ENCODE results near the gene KLHL2.

The KLHL2 gene

GRCh38 chr4:165288639-165289422, 81.5 kb downstream of the KLHL2 start:
- peaks cover 29% of the 10 kb centered on the region for H3K4me1 Mint-ChIP-seq
- no peaks in the 10 kb centered on the region for H3K9me3 Mint-ChIP-seq
- H3K27ac Mint-ChIP-seq (ENCODE audit: low read depth), result no peak overlapping the region
- peaks cover 6% of the 10 kb centered on the region for H3K36me3 Mint-ChIP-seq (ENCODE audit: insufficient read depth)
- ATAC-seq (replicated peaks; ENCODE audit: extremely low read depth, poor library complexity, severe bottlenecking), result no peak
- H3K4me3 Mint-ChIP-seq, result no peak overlapping the region
- DNase-seq (ENCODE audit: low spot score in 2 of 2), result no peak
- H3K27me3 Mint-ChIP-seq, result no peaks in the 10 kb centered on the region

GRCh38 chr4:165289423-165289785, 82.0 kb downstream of the KLHL2 start:
- H3K4me1 Mint-ChIP-seq, result peaks cover 33% of the 10 kb centered on the region
- no peaks in the 10 kb centered on the region for H3K9me3 Mint-ChIP-seq
- no peak for DNase-seq (ENCODE audit: low spot score in 2 of 2)
- no peak for ATAC-seq (replicated peaks; ENCODE audit: extremely low read depth, poor library complexity, severe bottlenecking)
- no peak overlapping the region for H3K27ac Mint-ChIP-seq (ENCODE audit: low read depth)
- H3K4me3 Mint-ChIP-seq, result no peak overlapping the region
- H3K36me3 Mint-ChIP-seq (ENCODE audit: insufficient read depth), result peaks cover 6% of the 10 kb centered on the region
- H3K27me3 Mint-ChIP-seq, result no peaks in the 10 kb centered on the region

DNA sequence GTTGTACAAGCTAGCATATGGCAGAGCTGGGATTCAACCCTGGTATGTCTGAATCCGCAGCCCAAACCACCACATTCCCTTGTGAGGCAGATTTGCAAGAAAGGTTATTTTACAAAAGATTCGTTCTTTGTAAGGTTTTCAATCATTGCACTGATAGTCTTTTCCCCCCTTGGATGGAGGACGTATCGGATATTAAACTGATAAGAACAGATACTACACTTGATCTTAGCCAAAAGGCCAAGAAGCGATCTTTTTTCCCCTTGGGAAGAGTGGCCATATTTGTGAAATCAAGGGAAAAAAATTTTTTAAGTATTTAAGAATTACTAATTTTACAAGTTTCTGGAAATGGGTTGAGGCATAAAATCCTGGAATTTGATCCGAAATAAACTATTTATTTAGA, 85.7 kb downstream of the KLHL2 start:
- Mint-ChIP-seq H3K4me1 (peaks cover 24% of the 10 kb centered on the region), H3K9me3 (no peaks in the 10 kb centered on the region), H3K4me3 (no peak overlapping the region), H3K27me3 (no peaks in the 10 kb centered on the region), H3K36me3 (ENCODE audit: insufficient read depth) (peaks cover 6% of the 10 kb centered on the region), H3K27ac (ENCODE audit: low read depth) (no peak overlapping the region)
- ATAC-seq (replicated peaks; ENCODE audit: extremely low read depth, poor library complexity, severe bottlenecking), result no peak
- no peak for DNase-seq (ENCODE audit: low spot score in 2 of 2)

DNA sequence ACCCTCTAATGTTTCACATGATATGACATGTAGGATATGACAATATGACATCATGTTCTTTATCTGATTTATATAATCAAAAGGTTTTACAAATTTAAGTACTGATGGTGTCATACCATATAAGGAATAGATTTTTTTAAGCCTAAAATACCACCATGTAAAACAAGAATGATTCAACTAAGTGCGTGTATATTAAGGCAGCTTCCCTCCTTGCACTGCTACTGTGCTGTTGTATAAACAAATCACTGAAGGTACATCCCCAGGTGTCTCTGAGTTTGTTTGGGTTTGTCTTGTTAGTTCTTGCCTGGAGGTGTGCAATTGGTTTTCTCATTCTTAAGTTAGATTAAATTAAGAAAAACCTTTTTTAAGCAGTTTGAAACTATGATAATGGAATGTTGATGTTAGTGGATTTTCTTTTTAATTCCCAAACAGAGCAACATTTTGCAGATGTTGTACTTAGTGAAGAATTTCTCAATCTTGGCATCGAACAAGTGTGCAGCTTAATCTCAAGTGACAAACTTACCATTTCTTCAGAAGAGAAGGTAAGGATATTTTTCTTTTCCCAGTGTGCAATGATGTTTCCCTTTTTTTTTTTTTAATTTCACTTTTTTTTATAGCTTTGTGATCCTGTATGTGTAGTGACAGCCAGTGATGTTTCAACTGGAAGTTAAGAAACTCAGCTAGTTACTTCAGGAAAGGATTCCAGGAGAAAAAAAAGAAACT, 86.7 kb downstream of the KLHL2 start:
- H3K27me3 Mint-ChIP-seq, result no peaks in the 10 kb centered on the region
- H3K4me3 Mint-ChIP-seq, result no peak overlapping the region
- peaks cover 10% of the 10 kb centered on the region for H3K36me3 Mint-ChIP-seq (ENCODE audit: insufficient read depth)
- H3K9me3 Mint-ChIP-seq, result no peaks in the 10 kb centered on the region
- no peak overlapping the region for H3K27ac Mint-ChIP-seq (ENCODE audit: low read depth)
- ATAC-seq (replicated peaks; ENCODE audit: extremely low read depth, poor library complexity, severe bottlenecking) (no peak), DNase-seq (ENCODE audit: low spot score in 2 of 2) (no peak)
- H3K4me1 Mint-ChIP-seq, result peaks cover 16% of the 10 kb centered on the region

DNA sequence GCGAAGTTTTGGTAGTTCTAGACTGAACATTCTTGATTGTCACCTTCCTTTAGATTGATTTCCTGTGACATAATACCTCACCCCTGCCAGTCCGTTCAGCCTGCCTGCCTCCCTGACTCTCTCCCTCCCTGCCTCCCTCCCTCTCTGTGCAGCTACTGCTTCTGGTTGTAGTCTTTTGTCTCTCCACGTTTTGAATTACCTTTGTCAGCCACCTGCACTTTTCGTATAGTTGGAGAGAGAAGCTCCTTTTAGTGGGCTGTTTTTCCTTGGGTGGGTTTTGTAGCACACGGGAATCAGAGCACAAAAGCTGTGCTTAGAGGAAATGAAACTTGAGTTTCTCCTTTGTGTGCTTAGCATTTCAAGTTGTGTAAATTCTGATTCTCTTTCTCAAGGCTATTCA, 87.5 kb downstream of the KLHL2 start:
- peak; percentile 88 for ATAC-seq (replicated peaks; ENCODE audit: extremely low read depth, poor library complexity, severe bottlenecking)
- H3K27ac Mint-ChIP-seq (ENCODE audit: low read depth), result peak overlapping the region; percentile 65

GRCh38 chr4:165297626-165298025, 90.3 kb downstream of the KLHL2 start:
- no peak for ATAC-seq (replicated peaks; ENCODE audit: extremely low read depth, poor library complexity, severe bottlenecking)
- Mint-ChIP-seq H3K27ac (ENCODE audit: low read depth) (no peak overlapping the region), H3K4me1 (peaks cover 23% of the 10 kb centered on the region), H3K9me3 (no peaks in the 10 kb centered on the region), H3K36me3 (ENCODE audit: insufficient read depth) (peaks cover 7% of the 10 kb centered on the region), H3K27me3 (no peaks in the 10 kb centered on the region), H3K4me3 (no peak overlapping the region)
- DNase-seq (ENCODE audit: low spot score in 2 of 2), result no peak

More for the DNA sequence above, 87.5 kb downstream of the KLHL2 start:
- Mint-ChIP-seq H3K9me3 (no peaks in the 10 kb centered on the region), H3K36me3 (ENCODE audit: insufficient read depth) (peaks cover 10% of the 10 kb centered on the region), H3K4me3 (no peak overlapping the region), H3K27me3 (no peaks in the 10 kb centered on the region), H3K4me1 (peaks cover 16% of the 10 kb centered on the region)
- no peak for DNase-seq (ENCODE audit: low spot score in 2 of 2)

- H3K4me1 Mint-ChIP-seq, result peaks cover 18% of the 10 kb centered on the region
These were observed 92.2 kb downstream of the KLHL2 start for GRCh38 chr4:165299399-165300060.

GRCh38 chr4:165301833-165302232, 94.5 kb downstream of the KLHL2 start:
- Mint-ChIP-seq H3K36me3 (ENCODE audit: insufficient read depth) (peaks cover 7% of the 10 kb centered on the region), H3K9me3 (no peaks in the 10 kb centered on the region), H3K27ac (ENCODE audit: low read depth) (peak overlapping the region; percentile 77), H3K4me3 (peak overlapping the region; percentile 65), H3K4me1 (peaks cover 8% of the 10 kb centered on the region), H3K27me3 (no peaks in the 10 kb centered on the region)
- DNase-seq (ENCODE audit: low spot score in 2 of 2), result no peak
- ATAC-seq (replicated peaks; ENCODE audit: extremely low read depth, poor library complexity, severe bottlenecking), result peak; percentile 56

More at GRCh38 chr4:165299399-165300060, 92.2 kb downstream of the KLHL2 start:
- DNase-seq (ENCODE audit: low spot score in 2 of 2) (no peak), ATAC-seq (replicated peaks; ENCODE audit: extremely low read depth, poor library complexity, severe bottlenecking) (no peak)
- no peak overlapping the region for H3K27ac Mint-ChIP-seq (ENCODE audit: low read depth)
- H3K36me3 Mint-ChIP-seq (ENCODE audit: insufficient read depth), result peaks cover 7% of the 10 kb centered on the region
- no peaks in the 10 kb centered on the region for H3K9me3 Mint-ChIP-seq
- no peaks in the 10 kb centered on the region for H3K27me3 Mint-ChIP-seq
- no peak overlapping the region for H3K4me3 Mint-ChIP-seq

DNA sequence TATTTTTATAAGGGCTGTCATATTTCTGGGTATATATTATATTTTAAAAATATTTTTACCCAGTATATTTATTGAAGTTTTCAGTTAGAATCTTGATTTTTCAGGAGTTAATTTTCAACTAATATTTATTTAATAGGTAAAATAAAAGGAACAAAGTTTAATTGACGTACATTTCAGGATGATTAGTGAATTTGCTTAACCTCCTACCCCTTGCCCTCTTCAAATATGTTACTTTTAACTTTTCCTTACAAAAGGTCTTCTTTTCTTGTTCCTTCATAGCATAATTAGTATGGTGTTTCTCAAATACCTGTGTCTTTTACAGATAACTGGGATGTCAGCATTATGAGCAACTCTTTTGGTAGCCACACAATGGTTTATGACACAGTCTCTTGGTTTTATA, 95.3 kb downstream of the KLHL2 start:
- no peaks in the 10 kb centered on the region for H3K9me3 Mint-ChIP-seq
- H3K4me1 Mint-ChIP-seq, result peaks cover 8% of the 10 kb centered on the region
- H3K4me3 Mint-ChIP-seq, result no peak overlapping the region
- H3K27me3 Mint-ChIP-seq, result no peaks in the 10 kb centered on the region
- H3K36me3 Mint-ChIP-seq (ENCODE audit: insufficient read depth), result peaks cover 7% of the 10 kb centered on the region
- no peak overlapping the region for H3K27ac Mint-ChIP-seq (ENCODE audit: low read depth)
- no peak for ATAC-seq (replicated peaks; ENCODE audit: extremely low read depth, poor library complexity, severe bottlenecking)
- DNase-seq (ENCODE audit: low spot score in 2 of 2), result no peak

- H3K27ac Mint-ChIP-seq (ENCODE audit: low read depth), result no peak overlapping the region
- no peak overlapping the region for H3K4me3 Mint-ChIP-seq
- H3K36me3 Mint-ChIP-seq (ENCODE audit: insufficient read depth), result peaks cover 16% of the 10 kb centered on the region
- H3K27me3 Mint-ChIP-seq, result no peaks in the 10 kb centered on the region
- no peak for DNase-seq (ENCODE audit: low spot score in 2 of 2)
- H3K9me3 Mint-ChIP-seq, result no peaks in the 10 kb centered on the region
- ATAC-seq (replicated peaks; ENCODE audit: extremely low read depth, poor library complexity, severe bottlenecking), result no peak
- H3K4me1 Mint-ChIP-seq, result no peaks in the 10 kb centered on the region
These were observed 100.8 kb downstream of the KLHL2 start for GRCh38 chr4:165308166-165308565.

GRCh38 chr4:165308606-165309005, 101.2 kb downstream of the KLHL2 start:
- DNase-seq (ENCODE audit: low spot score in 2 of 2) (no peak), ATAC-seq (replicated peaks; ENCODE audit: extremely low read depth, poor library complexity, severe bottlenecking) (no peak)
- H3K36me3 Mint-ChIP-seq (ENCODE audit: insufficient read depth), result peaks cover 16% of the 10 kb centered on the region
- H3K27ac Mint-ChIP-seq (ENCODE audit: low read depth), result no peak overlapping the region
- H3K4me3 Mint-ChIP-seq, result no peak overlapping the region
- H3K9me3 Mint-ChIP-seq, result no peaks in the 10 kb centered on the region
- H3K4me1 Mint-ChIP-seq, result no peaks in the 10 kb centered on the region
- H3K27me3 Mint-ChIP-seq, result no peaks in the 10 kb centered on the region

DNA sequence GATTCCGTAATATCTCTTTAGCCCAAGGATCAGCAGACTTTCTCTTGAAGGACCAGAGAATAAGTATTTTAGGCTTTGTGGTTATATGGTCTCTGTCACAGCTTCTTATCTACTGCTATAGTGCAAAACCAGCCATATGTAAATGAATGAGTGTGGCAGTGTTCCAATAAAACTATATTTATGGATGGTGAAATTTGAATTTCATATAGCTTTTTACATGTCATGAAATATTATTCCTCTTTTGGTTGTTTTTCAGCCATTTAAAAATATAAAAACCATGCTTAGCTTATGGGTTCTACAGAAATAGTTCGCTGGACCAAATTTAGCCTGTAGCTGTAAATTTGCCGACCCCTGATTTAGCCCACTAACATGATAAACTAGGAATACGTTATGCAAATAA, 102.1 kb downstream of the KLHL2 start:
- no peak for ATAC-seq (replicated peaks; ENCODE audit: extremely low read depth, poor library complexity, severe bottlenecking)
- H3K27me3 Mint-ChIP-seq, result no peaks in the 10 kb centered on the region

DNA sequence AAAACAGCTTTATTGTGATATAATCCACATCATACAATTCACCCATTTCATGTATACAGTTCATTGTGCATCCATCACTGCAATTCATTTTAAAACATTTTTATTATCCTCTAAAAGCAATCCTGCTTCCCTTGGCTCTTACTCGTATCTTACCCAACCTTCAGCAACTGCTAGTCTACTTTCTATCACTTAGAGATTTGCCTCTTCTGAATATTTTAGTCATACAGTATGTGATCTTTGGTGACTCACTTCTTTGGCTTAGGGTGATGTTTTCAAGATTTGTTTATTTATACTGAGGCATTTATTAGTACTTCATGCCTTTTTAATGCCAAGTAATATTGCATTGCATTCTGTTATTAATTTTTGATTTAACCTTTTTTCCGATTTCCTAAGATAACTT, 105.1 kb downstream of the KLHL2 start:
- H3K36me3 Mint-ChIP-seq (ENCODE audit: insufficient read depth), result peaks cover 16% of the 10 kb centered on the region
- H3K4me3 Mint-ChIP-seq, result no peak overlapping the region
- no peaks in the 10 kb centered on the region for H3K27me3 Mint-ChIP-seq
- no peaks in the 10 kb centered on the region for H3K4me1 Mint-ChIP-seq
- ATAC-seq (replicated peaks; ENCODE audit: extremely low read depth, poor library complexity, severe bottlenecking) (no peak), DNase-seq (ENCODE audit: low spot score in 2 of 2) (no peak)
- H3K27ac Mint-ChIP-seq (ENCODE audit: low read depth), result no peak overlapping the region
- H3K9me3 Mint-ChIP-seq, result no peaks in the 10 kb centered on the region

More for the DNA sequence above, 102.1 kb downstream of the KLHL2 start:
- Mint-ChIP-seq H3K4me3 (no peak overlapping the region), H3K4me1 (no peaks in the 10 kb centered on the region), H3K9me3 (no peaks in the 10 kb centered on the region), H3K36me3 (ENCODE audit: insufficient read depth) (peaks cover 17% of the 10 kb centered on the region), H3K27ac (ENCODE audit: low read depth) (no peak overlapping the region)
- DNase-seq (ENCODE audit: low spot score in 2 of 2), result no peak

Measured in central memory CD8-positive, alpha-beta T cell (primary cell).